Measurements from ENCODE around the gene RCBTB1.

GRCh38 chr13:49597043-49597641 lies 11.8 kb upstream of the RCBTB1 start:
- TF ChIP-seq CTCF (IDR thresholded peaks at IDR 0.05; ENCODE audit: low read depth, low read length) (no peak), EZH2phosphoT487 (IDR thresholded peaks at IDR 0.05; ENCODE audit: low read depth) (no peak)

Data from OCI-LY3 (cell line).